Dendritic cell treated with granulocyte-macrophage colony-stimulating factor and Interleukin-4, amounts not matched to agents 40 ng/mL and 50 ng/mL, for 4 days (primary cell): ENCODE measurements around the gene EGR2.

Experiments
- H3K27ac Mint-ChIP-seq: one replicate; pipeline ENCODE4 v1.8.0; 2022; ENCODE audit warnings: mild to moderate bottlenecking, mixed read lengths
- H3K27me3 Mint-ChIP-seq: one replicate; pipeline ENCODE4 v1.8.0; 2022; ENCODE audit warnings: mild to moderate bottlenecking, mixed read lengths
- H3K36me3 Mint-ChIP-seq: one replicate; pipeline ENCODE4 v1.8.0; 2022; ENCODE audit warnings: low read depth, mixed read lengths
- H3K4me1 Mint-ChIP-seq: one replicate; pipeline ENCODE4 v1.8.0; 2022; ENCODE audit warnings: low read depth, mixed read lengths
- H3K4me3 Mint-ChIP-seq: one replicate; pipeline ENCODE4 v1.8.0; 2022; ENCODE audit warnings: mild to moderate bottlenecking, moderate library complexity, mixed read lengths
- H3K9me3 Mint-ChIP-seq: one replicate; pipeline ENCODE4 v1.8.0; 2022; ENCODE audit warnings: mixed read lengths
- intact Hi-C: fragments of 100-400 bp; cut with micrococcal nuclease; formaldehyde crosslinking; loops from one replicate; pipeline ENCODE4 v1.15.0; 2022

EGR2 gene

GRCh38 chr10:62764011-62764410, 52.2 kb downstream of the EGR2 start:
- intact Hi-C loops = loop anchor here (5.0 kb wide), 1 partner anchor 38 kb away; the partner anchor contains the start of gene ADO
- Mint-ChIP-seq H3K4me3 (no peak overlapping the region), H3K4me1 (peaks cover 51% of the 10 kb centered on the region), H3K27ac (no peak overlapping the region), H3K27me3 (peaks cover 4% of the 10 kb centered on the region), H3K9me3 (no peaks in the 10 kb centered on the region), H3K36me3 (no peaks in the 10 kb centered on the region)

- Mint-ChIP-seq H3K36me3 (peaks cover 6% of the 10 kb centered on the region), H3K4me3 (no peak overlapping the region), H3K4me1 (peaks cover 52% of the 10 kb centered on the region), H3K27me3 (peaks cover 4% of the 10 kb centered on the region), H3K9me3 (no peaks in the 10 kb centered on the region), H3K27ac (no peak overlapping the region)
- intact Hi-C loops = loop anchor here (5.0 kb wide), 1 partner anchor 39 kb away; the partner anchor contains the start of gene ADO
Measured at GRCh38 chr10:62763155-62763554, 53.0 kb downstream of the EGR2 start.
